Measurements from ENCODE around the gene DENND1B. TPM values are rescaled to one million over a fixed set of nuclear protein-coding genes. Genes with fewer than 3 reads are reported as not detected.

The DENND1B gene
- total and polyA plus RNA-seq, 2 of the 13 experiments (the other 11 are each of a cell fraction or from before 2014, with no cell fraction given), result 2.6 to 5.7 TPM

- intact Hi-C loops (cut with micrococcal nuclease; ENCODE audit: unreplicated experiment), result no loop called here
- Histone ChIP-seq H3K27me3 (ENCODE audit: control insufficient read depth in 1 of 2, insufficient read depth in 2 of 2, low read length in 2 of 2) (no peaks in the 10 kb centered on the region), H3K4me3 (replicated peaks in 1 of 3; ENCODE audit: insufficient read depth in 1 of 3, low read depth in 2 of 3, low read length in 3 of 3) (no peak overlapping the region), H2AFZ (ENCODE audit: low read length) (no peak overlapping the region), H3K9ac (ENCODE audit: insufficient read depth, low read depth, low read length) (no peak overlapping the region), H3K27ac (ENCODE audit: extremely low read length, insufficient read depth, low read length) (no peak overlapping the region), H4K20me1 (ENCODE audit: insufficient read depth, low read length) (no peaks in the 10 kb centered on the region), H3K4me1 (ENCODE audit: insufficient read depth, low read length) (peaks cover 14% of the 10 kb centered on the region), H3K4me2 (ENCODE audit: low read depth, low read length) (no peak overlapping the region), H3K36me3 (replicated peaks in 1 of 2; ENCODE audit: control insufficient read depth in 1 of 2, insufficient read depth in 2 of 2, low read length in 2 of 2) (no peaks in the 10 kb centered on the region), H3K79me2 (ENCODE audit: insufficient read depth, low read length) (no peaks in the 10 kb centered on the region), H3K9me3 (ENCODE audit: low read length) (no peaks in the 10 kb centered on the region)
- ATAC-seq, result no peak
- DNase-seq (ENCODE audit: low spot score), result no peak
- WGBS (ENCODE audit: low lambda C conversion rate), result 17% methylated on average over 3 of the region's 3 CpGs
- in situ Hi-C loops (cut with HindIII; ENCODE audit: extremely low pct_ligation_motif_present, low pct_unique_long_range_greater_than_20kb), result no loop called here
- no peak for TF ChIP-seq MEF2D (CRISPR knock-in tag; IDR thresholded peaks at IDR 0.05)
- TF ChIP-seq ZSCAN31 (CRISPR knock-in tag; IDR thresholded peaks at IDR 0.05; ENCODE audit: low read depth), result no peak
- TF ChIP-seq GATAD1 (CRISPR knock-in tag; IDR thresholded peaks at IDR 0.05), result no peak
- no peak for TF ChIP-seq ZNF749 (CRISPR knock-in tag; IDR thresholded peaks at IDR 0.05; ENCODE audit: borderline replicate concordance)
- no peak for TF ChIP-seq DBP (CRISPR knock-in tag; IDR thresholded peaks at IDR 0.05; ENCODE audit: not compliant biosample characterization)
- TF ChIP-seq CENPBD1 (CRISPR knock-in tag; IDR thresholded peaks at IDR 0.05; ENCODE audit: borderline replicate concordance, low read depth), result no peak
- TF ChIP-seq JUND (CRISPR knock-in tag; IDR thresholded peaks at IDR 0.05), result no peak
- TF ChIP-seq PTBP1 (IDR thresholded peaks at IDR 0.05; ENCODE audit: low read depth, low read length, poor library complexity, severe bottlenecking), result no peak
- TF ChIP-seq TEF (CRISPR knock-in tag; IDR thresholded peaks at IDR 0.05), result no peak
- no peak for TF ChIP-seq MBD4 (IDR thresholded peaks at IDR 0.05; ENCODE audit: borderline replicate concordance, low read length)
- no peak for TF ChIP-seq MAX (IDR thresholded peaks at IDR 0.05)
- TF ChIP-seq ZNF562 (CRISPR knock-in tag; IDR thresholded peaks at IDR 0.05; ENCODE audit: borderline replicate concordance), result no peak
- FAIRE-seq, result no peak
- no TSS peak for BruUV-seq (replicated peaks)
- CTCF ChIA-PET (ENCODE audit: low intra/inter-chr PET ratio, low total read pairs), result no interaction called here
- POLR2A ChIA-PET, result no interaction called here
These were observed 309.6 kb downstream of the DENND1B start for GRCh38 chr1:197465528-197466327.
